ENCODE measurements around the gene MAP4K3.

MAP4K3 gene

DNA sequence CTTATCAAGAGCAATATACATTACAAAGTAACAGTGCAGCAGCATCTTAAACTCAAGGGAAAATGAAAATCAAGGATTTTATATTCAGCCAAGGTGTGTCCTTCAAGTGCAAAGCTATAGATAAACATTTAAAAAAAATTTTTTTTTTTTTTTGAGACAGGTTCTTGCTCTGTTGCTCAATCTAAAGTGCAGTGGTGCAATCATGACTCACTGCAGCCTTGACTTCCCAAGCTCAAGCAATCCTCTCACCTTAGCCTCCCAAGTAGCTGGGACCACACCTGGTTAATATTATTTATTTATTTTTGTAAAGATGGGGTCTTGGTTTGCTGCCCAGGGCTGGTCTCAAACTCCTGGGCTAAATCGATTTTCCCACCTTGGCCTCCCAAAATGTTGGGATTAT, 202.3 kb downstream of the MAP4K3 start:
- no peak for DNase-seq

DNA sequence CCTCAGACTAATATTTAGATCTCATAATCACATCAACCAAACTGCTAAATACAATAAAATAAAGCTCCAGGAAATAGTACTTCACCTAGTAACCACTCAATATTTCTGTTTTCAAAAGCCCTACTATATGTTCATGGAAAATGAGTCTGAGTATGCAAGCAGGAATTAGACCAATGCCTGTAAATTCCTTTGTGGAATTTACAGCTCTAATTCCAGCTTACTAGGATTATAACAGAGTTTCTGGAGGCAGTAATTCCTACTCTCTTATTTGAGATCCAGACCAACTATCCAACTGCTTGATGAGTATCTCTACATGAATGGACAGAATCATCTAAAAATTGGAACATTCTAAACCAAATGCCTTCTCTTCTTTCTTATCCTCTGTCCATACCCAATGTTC, 204.9 kb downstream of the MAP4K3 start:
- no peak for DNase-seq

- DNase-seq = peak; percentile 49 to 52
Measured at GRCh38 chr2:39228413-39229209, 208.5 kb downstream of the MAP4K3 start.

DNA sequence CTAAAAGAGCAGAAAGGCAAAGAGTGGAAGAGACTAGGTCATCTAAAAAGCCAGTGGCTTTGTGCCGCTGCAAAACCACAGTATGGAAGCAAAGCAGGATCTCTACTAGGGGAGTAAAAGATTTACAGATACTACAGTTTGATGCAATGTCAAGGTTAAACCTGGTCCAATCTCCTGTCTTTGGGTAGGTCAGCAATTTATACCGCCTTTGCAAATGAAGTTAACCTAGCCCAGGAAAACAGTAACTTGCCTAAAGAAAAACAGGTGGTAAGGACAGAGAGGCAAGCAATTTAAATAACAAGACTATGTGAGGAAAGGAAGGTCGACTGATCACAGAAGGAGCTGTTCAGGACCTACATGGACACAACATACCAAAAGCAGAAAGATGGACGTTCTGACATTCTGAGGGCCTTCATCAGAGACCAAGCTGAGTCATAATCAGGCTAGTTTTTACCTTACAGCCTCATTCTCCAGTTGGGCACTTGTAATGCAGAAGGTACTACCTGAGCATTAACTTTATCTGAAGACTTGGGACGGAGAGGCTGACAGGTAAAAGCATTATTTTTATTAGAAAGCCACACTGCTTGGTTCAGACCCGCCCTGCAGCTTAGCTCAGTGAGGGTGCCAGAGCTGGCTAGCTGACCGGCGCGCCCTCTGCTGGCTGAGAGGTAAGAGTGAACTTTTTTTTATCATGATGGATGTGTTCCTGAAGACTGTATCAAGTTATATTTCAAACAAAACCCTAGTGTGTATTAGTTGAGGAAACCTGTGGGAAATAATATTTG, 209.3 kb downstream of the MAP4K3 start:
- DNase-seq = peak; percentile 76 to 85

DNA sequence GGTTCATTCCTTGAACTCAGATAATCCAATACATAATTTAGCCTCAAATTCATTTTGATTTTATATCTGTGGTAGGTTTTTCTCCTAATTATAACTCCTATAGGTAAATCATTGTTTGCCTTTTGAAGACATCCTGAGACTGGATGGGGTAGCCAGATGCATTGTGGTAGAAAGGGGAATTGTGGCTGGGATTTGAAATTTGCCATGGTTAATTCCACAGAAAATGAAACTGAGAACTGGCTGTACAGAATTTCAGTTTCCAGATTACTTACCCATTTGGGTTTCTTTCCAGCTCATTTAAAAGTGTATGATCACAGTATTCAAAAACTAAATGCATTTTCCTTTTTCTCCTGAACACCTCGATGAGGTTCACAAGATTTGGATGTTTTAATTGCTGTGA, 211.5 kb downstream of the MAP4K3 start:
- DNase-seq = no peak

- DNase-seq = no peak
Measured at GRCh38 chr2:39223909-39224308, 213.2 kb downstream of the MAP4K3 start.

DNA sequence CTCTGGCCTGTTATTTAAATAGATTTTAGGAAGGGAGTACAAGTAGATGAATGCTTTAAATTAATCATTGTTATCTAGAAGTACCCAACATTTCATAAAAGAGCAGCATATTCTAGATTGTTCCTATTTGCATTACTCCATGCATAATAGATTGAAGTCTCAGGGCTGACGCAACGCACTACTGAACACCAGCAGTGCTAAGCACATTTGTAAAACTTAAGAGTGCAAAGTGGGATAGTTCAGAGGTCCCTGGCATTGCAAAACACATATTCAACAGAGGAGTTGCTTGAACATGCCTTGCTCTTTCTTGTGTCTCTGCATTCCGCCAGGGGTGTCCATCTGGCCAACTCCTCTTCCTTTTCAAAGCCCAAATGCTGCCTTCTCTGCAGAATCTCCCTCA, 215.6 kb downstream of the MAP4K3 start:
- no peak for DNase-seq

- no peak for DNase-seq
Measured at GRCh38 chr2:39220136-39220535, 216.9 kb downstream of the MAP4K3 start.

GRCh38 chr2:39218391-39218790, 218.7 kb downstream of the MAP4K3 start:
- DNase-seq = peak; percentile 31 to 36

DNA sequence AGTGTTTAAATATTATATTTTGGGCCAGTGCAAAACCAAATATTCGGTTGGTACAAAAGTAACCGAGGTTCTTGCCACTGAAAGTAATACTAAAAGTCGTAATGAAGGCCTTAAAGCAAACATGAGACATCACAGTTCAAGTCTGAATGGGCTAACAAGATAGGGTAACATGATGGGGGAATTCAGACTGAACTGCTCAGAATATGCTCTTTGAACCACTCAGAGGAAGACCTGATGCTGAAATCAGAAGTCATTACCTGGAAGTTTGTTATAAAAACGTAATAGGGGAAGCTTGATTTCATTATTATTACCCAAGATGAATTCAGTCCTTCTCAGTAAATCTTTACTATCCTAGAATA, 219.9 kb downstream of the MAP4K3 start:
- DNase-seq = no peak

DNA sequence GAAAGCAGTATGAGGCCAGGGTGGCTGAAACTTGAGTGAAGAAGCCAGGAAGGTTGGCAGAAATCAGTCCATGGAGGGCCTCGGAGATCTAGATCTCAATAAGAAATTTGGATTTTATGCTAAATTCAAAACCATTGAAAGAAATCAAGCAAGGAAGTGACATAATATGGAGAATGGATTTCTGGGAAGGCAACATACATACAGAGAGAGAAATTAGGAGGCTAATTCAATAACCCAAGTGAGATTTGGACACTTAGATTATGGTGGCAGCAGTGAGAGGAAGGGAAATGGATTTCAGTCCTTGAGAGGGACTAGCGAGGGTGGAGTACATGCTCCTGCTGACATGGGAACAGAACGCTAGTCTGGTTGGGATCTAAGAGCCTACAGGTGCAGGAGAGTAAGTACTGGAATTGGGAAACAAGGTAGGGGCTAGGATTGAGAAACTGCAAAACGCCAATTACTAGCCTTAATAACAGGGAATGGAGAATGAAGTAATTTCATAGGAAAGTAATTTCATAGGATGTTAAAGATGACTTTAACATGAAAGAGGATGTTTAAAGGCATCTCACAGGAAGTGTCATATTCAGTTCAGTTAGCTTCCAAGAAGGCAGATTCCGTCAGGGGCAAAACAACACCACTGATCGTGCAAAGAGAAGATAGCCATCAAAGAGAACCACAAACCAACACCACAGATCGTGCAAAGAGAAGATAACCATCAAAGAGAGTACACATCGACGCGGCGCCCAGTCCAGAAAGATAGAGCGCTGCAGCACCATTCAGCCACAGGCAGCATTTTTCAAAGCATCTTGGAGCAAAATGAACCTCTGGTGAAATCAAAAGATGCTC, 220.5 kb downstream of the MAP4K3 start:
- DNase-seq = peak; percentile 75 to 76

GRCh38 chr2:39215545-39215944, 221.5 kb downstream of the MAP4K3 start:
- DNase-seq = no peak

DNA sequence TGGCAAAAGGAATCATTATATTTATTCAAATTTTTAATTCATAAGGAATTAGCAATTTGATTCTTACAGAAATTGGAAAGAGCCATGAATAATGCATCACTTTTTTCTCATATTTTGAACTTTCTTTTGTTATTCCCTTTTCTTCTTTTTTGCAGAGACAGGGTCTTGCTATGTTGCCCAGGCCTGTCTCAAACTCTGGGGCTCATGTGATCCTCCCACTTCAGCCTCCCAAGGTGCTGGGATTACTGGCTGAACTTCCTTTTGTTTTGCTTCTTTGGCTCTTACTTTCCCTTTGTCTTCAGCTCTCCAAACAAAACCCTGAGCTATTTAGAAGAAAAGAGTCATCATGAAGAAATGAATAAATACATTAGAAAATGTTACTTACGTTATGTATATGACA, 224.1 kb downstream of the MAP4K3 start:
- no peak for DNase-seq

DNA sequence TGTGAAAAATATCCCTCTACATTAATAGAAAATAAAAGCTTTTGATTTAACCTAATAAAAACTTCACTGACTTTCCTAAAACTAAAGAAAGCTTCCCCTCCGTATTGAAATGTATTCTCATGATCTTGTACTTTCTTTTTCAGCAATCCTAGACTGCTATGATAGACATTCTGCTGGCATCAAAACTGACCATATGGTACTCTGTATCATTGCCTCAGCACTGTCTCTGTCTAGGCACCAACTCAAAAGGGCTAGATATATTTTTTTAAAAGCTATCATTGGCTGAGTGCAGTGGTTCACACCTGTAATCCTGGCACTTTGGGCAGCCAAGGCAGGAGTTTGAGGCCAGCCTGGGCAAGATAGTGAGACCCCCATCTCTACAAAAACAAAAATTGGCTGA, 226.2 kb downstream of the MAP4K3 start:
- no peak for DNase-seq

- no peak for DNase-seq
Measured at GRCh38 chr2:39203382-39203781, 233.7 kb downstream of the MAP4K3 start.

DNA sequence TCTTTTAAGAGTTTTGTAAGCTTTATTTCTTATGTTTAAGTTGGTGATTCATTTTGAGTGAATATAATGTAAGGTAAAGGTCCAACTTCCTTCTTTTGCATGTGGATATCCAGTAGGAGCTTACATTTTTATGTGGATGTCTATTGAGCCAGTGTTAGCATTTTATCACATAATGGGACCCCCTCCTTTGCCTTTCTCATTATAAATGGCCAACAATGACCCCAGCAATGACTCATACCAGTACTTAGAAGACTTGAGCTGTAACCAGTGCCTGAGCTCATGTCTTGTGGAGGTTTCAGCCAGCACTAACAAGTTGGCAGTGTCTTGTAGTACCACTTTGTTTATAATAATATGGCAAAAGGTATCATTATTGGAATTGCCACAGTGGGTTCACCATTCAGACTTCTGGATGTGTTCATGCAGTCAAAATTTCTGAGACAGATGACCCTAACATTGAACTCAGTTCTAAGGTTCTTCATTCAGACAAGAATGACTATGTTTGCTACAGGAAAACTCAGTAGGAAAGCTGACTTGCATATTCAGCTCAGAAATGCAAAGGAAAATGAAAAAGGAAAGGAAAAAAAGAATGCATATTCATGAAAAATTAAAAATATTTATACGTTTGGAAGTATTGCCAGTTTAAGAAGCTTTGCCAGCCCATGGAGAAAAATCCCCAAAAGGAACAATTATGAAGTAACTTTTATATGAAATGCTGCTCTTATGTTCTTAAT, 234.3 kb downstream of the MAP4K3 start:
- DNase-seq = no peak

All from activated T-cell treated with anti-CD3 and anti-CD28 coated beads, Interleukin-2, amount 50 U/mL, for 48 hours (primary cell).